B cell (primary cell): ENCODE measurements around the gene KCNS1. TPM values are rescaled to one million over a fixed set of nuclear protein-coding genes. Genes with fewer than 3 reads are reported as not detected.
"Not testable (repeated sequence)": the region's sequence is repeated elsewhere in the genome, so short reads cannot be mapped to it uniquely, and the experiment has no call there.

ENCODE experiments used
- ATAC-seq: fragments of 200-7000 bp; cut with Tn5 transposase; one replicate; pipeline ENCODE4 v1.10.0; 2021; ENCODE audit warnings: low read depth, mild to moderate bottlenecking, moderate number of reproducible peaks, moderate library complexity
- CTCF ChIA-PET: fragments of 350-600 bp; sonication (Branson Sonifier 250); formaldehyde crosslinking; loops from one replicate; lab custom pipeline; 2021; ENCODE audit warnings: antibody characterized with exemption, inconsistent platforms; lab: Charles Lee
- POLR2A ChIA-PET: fragments of 350-600 bp; sonication (Branson Sonifier 250); formaldehyde crosslinking; loops from one replicate; lab custom pipeline; 2021; ENCODE audit warnings: antibody characterized with exemption; lab: Charles Lee
- DNase-seq: peaks from one replicate; pipeline ENCODE4 v3.0.0; 2013
- H2AFZ ChIP-seq: 2 replicates; pipeline ENCODE4 v1.6.1; 2012; ENCODE audit warnings: mild to moderate bottlenecking, low read depth, low read length; ENCODE audit not compliant: insufficient read depth, poor library complexity, severe bottlenecking
- H3K27ac ChIP-seq, 2 donors: 1 replicate in 1 of 2; 2 replicates in 1 of 2; pipeline ENCODE4 v1.5.1; 2012 to 2013; ENCODE audit warnings: low read length in 2 of 2, mild to moderate bottlenecking in 2 of 2, moderate library complexity in 1 of 2
- H3K27me3 ChIP-seq, 4 experiments: fragments of 200-600 bp in 1 of 4; sonication (generic) in 1 of 4; replicated peaks in 1 of 4; 1 replicate in 2 of 4; 2 replicates in 2 of 4; pipeline versions ENCODE4 v1.6.1 to v1.7.0; 2013 to 2016; ENCODE audit warnings: low read length in 3 of 4, mild to moderate bottlenecking in 2 of 4, mixed read lengths in 1 of 4, moderate library complexity in 1 of 4; ENCODE audit not compliant: insufficient read depth in 4 of 4, control insufficient read depth in 3 of 4; ENCODE audit errors: control extremely low read depth in 1 of 4
- H3K36me3 ChIP-seq, 2 experiments: replicated peaks in 1 of 2; 1 replicate in 1 of 2; 2 replicates in 1 of 2; pipeline versions ENCODE4 v1.6.1 to v1.7.1; 2013; ENCODE audit warnings: low read length in 1 of 2; ENCODE audit not compliant: insufficient read depth in 2 of 2, control insufficient read depth in 1 of 2; ENCODE audit errors: control extremely low read depth in 1 of 2, extremely low read depth in 1 of 2
- H3K4me1 ChIP-seq, 2 donors: fragments of 200-600 bp in 1 of 2; sonication (generic) in 1 of 2; 1 replicate in 1 of 2; 2 replicates in 1 of 2; pipeline versions ENCODE4 v1.5.1 to v1.6.1; 2013 to 2017; ENCODE audit warnings: low read length in 2 of 2; ENCODE audit not compliant: control insufficient read depth in 2 of 2, insufficient read depth in 2 of 2
- H3K4me2 ChIP-seq: replicated peaks from 2 replicates; pipeline ENCODE3; 2012; ENCODE audit warnings: mild to moderate bottlenecking, low read depth, low read length; ENCODE audit not compliant: poor library complexity, severe bottlenecking
- H3K4me3 ChIP-seq, 5 experiments: fragments of 200-600 bp in 1 of 5; sonication (generic) in 1 of 5; 1 replicate in 3 of 5; 2 replicates in 2 of 5; pipeline versions ENCODE4 v1.5.1 to v1.7.0; 2011 to 2016; ENCODE audit warnings: low read length in 4 of 5, mild to moderate bottlenecking in 4 of 5, low read depth in 2 of 5, control low read depth in 1 of 5, moderate library complexity in 1 of 5; ENCODE audit not compliant: insufficient read depth in 1 of 5; ENCODE audit errors: control extremely low read depth in 1 of 5, extremely low read depth in 1 of 5
- H3K79me2 ChIP-seq: fragments of 200-600 bp; sonication (generic); one replicate; pipeline ENCODE4 v1.6.0; 2016; ENCODE audit warnings: low read length; ENCODE audit not compliant: control insufficient read depth, insufficient read depth
- H3K9ac ChIP-seq: fragments of 200-600 bp; sonication (generic); 2 replicates; pipeline ENCODE4 v1.6.1; 2017; ENCODE audit warnings: mild to moderate bottlenecking, low read length, moderate library complexity
- H3K9me3 ChIP-seq, 3 donors: one replicate each; pipeline versions ENCODE4 v1.6.1 to v1.7.1; 2013; ENCODE audit warnings: low read length in 2 of 3; ENCODE audit not compliant: control insufficient read depth in 2 of 3, insufficient read depth in 1 of 3; ENCODE audit errors: control extremely low read depth in 1 of 3
- H4K20me1 ChIP-seq: 2 replicates; pipeline ENCODE4 v1.6.0; 2012; ENCODE audit warnings: mild to moderate bottlenecking, low read length; ENCODE audit not compliant: insufficient read depth, control insufficient read depth, poor library complexity, severe bottlenecking
- H3K27ac Mint-ChIP-seq: one replicate; pipeline ENCODE4 v1.8.0; 2021; ENCODE audit warnings: mixed read lengths
- H3K27me3 Mint-ChIP-seq: one replicate; pipeline ENCODE4 v1.8.0; 2021; ENCODE audit warnings: mixed read lengths
- H3K4me1 Mint-ChIP-seq: one replicate; pipeline ENCODE4 v1.8.0; 2021; ENCODE audit warnings: mixed read lengths
- H3K4me3 Mint-ChIP-seq: one replicate; pipeline ENCODE4 v1.8.0; 2021; ENCODE audit warnings: mixed read lengths
- H3K9me3 Mint-ChIP-seq: one replicate; pipeline ENCODE4 v1.8.0; 2022; ENCODE audit warnings: mixed read lengths; ENCODE audit not compliant: insufficient read depth
- CTCF ChIP-seq: fragments of 200-600 bp; IDR thresholded peaks from one replicate; pipeline ENCODE4 v1.8.0; 2022; ENCODE audit warnings: antibody characterized with exemption, mild to moderate bottlenecking
- EZH2 ChIP-seq: IDR thresholded peaks from 2 replicates; pipeline ENCODE4 v1.6.1; 2012; ENCODE audit warnings: borderline replicate concordance, low read depth, mild to moderate bottlenecking, moderate library complexity, low read length; ENCODE audit not compliant: insufficient read depth, poor library complexity, severe bottlenecking
- WGBS: methylation state at CpG from one replicate; pipeline ENCODE4 v1.1.5; 2013; ENCODE audit warnings: missing lambda C conversion rate; ENCODE audit not compliant: insufficient coverage; 5-methylcytosine and 5-hydroxymethylcytosine counted together
- intact Hi-C: fragments of 100-400 bp; cut with micrococcal nuclease; formaldehyde crosslinking; loops from one replicate; pipeline ENCODE4 v1.10.0; 2022
- polyA plus RNA-seq: library from polyadenylated mRNA; depleted of rRNA; stranded (reverse); fragments of >200 nt; gene quantifications from 2 replicates; pipeline ENCODE4 v1.2.3, GENCODE V29; 2012
- total RNA-seq, 2 donors: library from RNA; stranded (reverse); fragments of 120-200 nt in 1 of 2; gene quantifications; 1 replicate in 1 of 2; 2 replicates in 1 of 2; pipeline versions ENCODE4 v1.2.3 to v1.2.4, GENCODE V29; 2013 to 2022

The KCNS1 gene
- total and polyA plus RNA-seq, 2 donors (not counting 1 experiment from before 2014, with no cell fraction given), result 0.04 TPM; not detected in 1

GRCh38 chr20:45140836-45141235, 39.9 kb upstream of the KCNS1 start:
- peaks cover 0 to 4% (median 0%) of the 10 kb centered on the region in 3 donors for H3K9me3 ChIP-seq
- Mint-ChIP-seq H3K27me3 (peaks cover 14% of the 10 kb centered on the region), H3K9me3 (no peaks in the 10 kb centered on the region), H3K4me3 (no peak overlapping the region), H3K27ac (no peak overlapping the region), H3K4me1 (no peaks in the 10 kb centered on the region)
- H3K27ac ChIP-seq, result no peak overlapping the region
- no peaks in the 10 kb centered on the region for H4K20me1 ChIP-seq
- CTCF ChIA-PET, result no interaction called here
- H2AFZ ChIP-seq, result no peak overlapping the region
- WGBS, result 82% methylated on average over 2 of the region's 4 CpGs
- no peak overlapping the region for H3K4me2 ChIP-seq
- H3K4me1 ChIP-seq, result no peaks in the 10 kb centered on the region
- POLR2A ChIA-PET, result no interaction called here
- H3K9ac ChIP-seq, result no peak overlapping the region
- peaks cover 0 to 14% (median 10%) of the 10 kb centered on the region in 4 experiments for H3K27me3 ChIP-seq
- H3K4me3 ChIP-seq, result no peak overlapping the region
- intact Hi-C loops, result no loop called here
- no peak for ATAC-seq
- no peak for DNase-seq
- no peaks in the 10 kb centered on the region for H3K79me2 ChIP-seq
- no peak for TF ChIP-seq EZH2
- TF ChIP-seq CTCF, result no peak
- H3K36me3 ChIP-seq, result no peaks in the 10 kb centered on the region

- H3K9ac ChIP-seq, H3K36me3 ChIP-seq, H3K4me2 ChIP-seq, H3K4me1 ChIP-seq, POLR2A ChIA-PET, H3K4me1 Mint-ChIP-seq, ATAC-seq, H3K27ac Mint-ChIP-seq, H3K27ac ChIP-seq, H3K4me3 ChIP-seq, H2AFZ ChIP-seq, H3K79me2 ChIP-seq, H3K27me3 Mint-ChIP-seq, H3K9me3 Mint-ChIP-seq, H4K20me1 ChIP-seq, DNase-seq, H3K4me3 Mint-ChIP-seq: not testable (repeated sequence)
- intact Hi-C loops, result loop anchor here (2.0 kb wide), 1 partner anchor 631 kb away; no protein-coding TSS in a partner anchor
- H3K27me3 ChIP-seq, result peaks cover 0 to 18% (median 14%) of the 10 kb centered on the region in 4 experiments
- CTCF ChIA-PET, result interaction anchor here (1.7 to 1.8 kb wide), 2 partner anchors 154 to 631 kb away, joined by 5 to 6 read pairs; no protein-coding TSS in a partner anchor
- H3K9me3 ChIP-seq, result peaks cover 0 to 11% (median 0%) of the 10 kb centered on the region in 3 donors
- WGBS, result 100% methylated on average over 1 of the region's 5 CpGs
Measured at GRCh38 chr20:45139733-45140375, 38.9 kb upstream of the KCNS1 start.
